HepG2 (cell line): ENCODE measurements around the gene PCDH12. TPM values are rescaled to one million over a fixed set of nuclear protein-coding genes. Genes with fewer than 3 reads are reported as not detected.
A peak's percentile ranks its signal among the peaks of the same experiment; 100 is the strongest.

Experiments
- ATRX ChIP-seq: sonication (generic); formaldehyde crosslinking; IDR thresholded peaks from 2 replicates; pipeline ENCODE4 v1.4.0; 2020; ENCODE audit warnings: missing genetic modification reagents, borderline replicate concordance
- DDIT3 ChIP-seq: sonication (generic); formaldehyde crosslinking; IDR thresholded peaks from 2 replicates; pipeline ENCODE4 v1.4.0; 2020; ENCODE audit warnings: mild to moderate bottlenecking, missing genetic modification reagents
- DMTF1 ChIP-seq: sonication (generic); formaldehyde crosslinking; IDR thresholded peaks from 2 replicates; pipeline ENCODE4 v1.4.0; 2020; ENCODE audit warnings: mild to moderate bottlenecking, missing genetic modification reagents
- DNMT1 ChIP-seq: sonication (generic); formaldehyde crosslinking; IDR thresholded peaks from 2 replicates; pipeline ENCODE4 v1.5.1; 2020; ENCODE audit warnings: mild to moderate bottlenecking, missing genetic modification reagents
- ESRRA ChIP-seq: sonication (generic); formaldehyde crosslinking; IDR thresholded peaks from 2 replicates; pipeline ENCODE4 v1.5.1; 2020; ENCODE audit warnings: mild to moderate bottlenecking, low read depth, missing genetic modification reagents
- HMG20A ChIP-seq: IDR thresholded peaks from 2 replicates; pipeline ENCODE4 v1.6.1; 2016; ENCODE audit warnings: borderline replicate concordance
- HNF4A ChIP-seq: sonication (generic); formaldehyde crosslinking; IDR thresholded peaks from 2 replicates; pipeline ENCODE4 v1.4.0; 2020; ENCODE audit warnings: missing genetic modification reagents
- IKZF1 ChIP-seq: fragments of 450-650 bp; IDR thresholded peaks from 2 replicates; pipeline ENCODE4 v1.7.1; 2016
- PCBP2 ChIP-seq: fragments of 200-400 bp; formaldehyde crosslinking; optimal IDR thresholded peaks from 2 replicates; pipeline ENCODE3; 2018; ENCODE audit warnings: low read length, low read depth; ENCODE audit not compliant: poor library complexity, severe bottlenecking
- PHB2 ChIP-seq: fragments of 450-650 bp; IDR thresholded peaks from 2 replicates; pipeline ENCODE4 v1.6.1; 2018; ENCODE audit not compliant: partially characterized antibody
- PHF5A ChIP-seq: IDR thresholded peaks from one replicate; pipeline ENCODE4 v1.6.1; 2018; ENCODE audit warnings: low read depth, missing genetic modification reagents; ENCODE audit not compliant: unreplicated experiment
- PPARG ChIP-seq: conservative IDR thresholded peaks from 2 replicates; pipeline ENCODE4 v1.6.1; 2016; ENCODE audit warnings: missing biosample characterization, missing genetic modification reagents
- SIX4 ChIP-seq: sonication (generic); formaldehyde crosslinking; IDR thresholded peaks from 2 replicates; pipeline ENCODE4 v1.4.0; 2020; ENCODE audit warnings: missing genetic modification reagents
- WIZ ChIP-seq: sonication (generic); formaldehyde crosslinking; IDR thresholded peaks from 2 replicates; pipeline ENCODE4 v1.5.1; 2020; ENCODE audit warnings: mild to moderate bottlenecking, missing genetic modification reagents
- ZNF30 ChIP-seq: sonication (generic); formaldehyde crosslinking; IDR thresholded peaks from 2 replicates; pipeline ENCODE4 v1.5.0; 2020; ENCODE audit warnings: mild to moderate bottlenecking, missing genetic modification reagents
- ZNF329 ChIP-seq: sonication (generic); formaldehyde crosslinking; IDR thresholded peaks from 2 replicates; pipeline ENCODE4 v1.9.0; 2021; ENCODE audit warnings: low read depth, mild to moderate bottlenecking, missing genetic modification reagents
- ZNF431 ChIP-seq: sonication (generic); formaldehyde crosslinking; IDR thresholded peaks from 2 replicates; pipeline ENCODE4 v1.9.0; 2022; ENCODE audit warnings: missing genetic modification reagents, low read depth, mild to moderate bottlenecking, borderline replicate concordance
- ZNF616 ChIP-seq: sonication (generic); formaldehyde crosslinking; IDR thresholded peaks from 2 replicates; pipeline ENCODE4 v1.5.0; 2020; ENCODE audit warnings: low read depth, mild to moderate bottlenecking, missing genetic modification reagents
- ZNF792 ChIP-seq: IDR thresholded peaks from 2 replicates; pipeline ENCODE4 v1.6.1; 2016
- polyA plus RNA-seq, 8 experiments: library from polyadenylated mRNA; depleted of rRNA in 3 of 8; stranded (reverse) in 7 of 8; unstranded in 1 of 8; fragments of >200 nt; fragmentation: Illumina TruSeq in 4 of 8; extraction: Trizol in 4 of 8; gene quantifications; 2 replicates each; pipeline versions ENCODE4 v1.2.1 to v1.2.3, GENCODE V29; 2011 to 2016; ENCODE audit warnings: low read depth in 4 of 8, missing spikeins in 1 of 8, mixed read lengths in 1 of 8; ENCODE audit not compliant: insufficient read depth in 1 of 8
- total RNA-seq, 5 experiments: library from RNA; depleted of rRNA; stranded (reverse); fragments of >200 nt; fragmentation: Illumina TruSeq; extraction: Trizol; gene quantifications; 2 replicates each; pipeline ENCODE4 v1.2.3, GENCODE V29; 2016; ENCODE audit warnings: low read depth in 1 of 5
- TF ChIP-seq, protein P1 (sequence below): sonication (generic); formaldehyde crosslinking; IDR thresholded peaks from 2 replicates; pipeline ENCODE4 v1.4.0; 2020; ENCODE audit warnings: low read depth, mild to moderate bottlenecking, missing genetic modification reagents
- TF ChIP-seq, protein P2 (sequence below): IDR thresholded peaks from 2 replicates; pipeline ENCODE4 v1.6.1; 2016; ENCODE audit warnings: low read depth, control low read depth
- TF ChIP-seq, protein P3 (sequence below): sonication (generic); formaldehyde crosslinking; IDR thresholded peaks from 2 replicates; pipeline ENCODE4 v1.4.0; 2020; ENCODE audit warnings: missing genetic modification reagents, borderline replicate concordance

Gene PCDH12
- total and polyA plus RNA-seq, 2 of the 13 experiments (the other 11 are each of a cell fraction or from before 2014, with no cell fraction given): not detected

DNA sequence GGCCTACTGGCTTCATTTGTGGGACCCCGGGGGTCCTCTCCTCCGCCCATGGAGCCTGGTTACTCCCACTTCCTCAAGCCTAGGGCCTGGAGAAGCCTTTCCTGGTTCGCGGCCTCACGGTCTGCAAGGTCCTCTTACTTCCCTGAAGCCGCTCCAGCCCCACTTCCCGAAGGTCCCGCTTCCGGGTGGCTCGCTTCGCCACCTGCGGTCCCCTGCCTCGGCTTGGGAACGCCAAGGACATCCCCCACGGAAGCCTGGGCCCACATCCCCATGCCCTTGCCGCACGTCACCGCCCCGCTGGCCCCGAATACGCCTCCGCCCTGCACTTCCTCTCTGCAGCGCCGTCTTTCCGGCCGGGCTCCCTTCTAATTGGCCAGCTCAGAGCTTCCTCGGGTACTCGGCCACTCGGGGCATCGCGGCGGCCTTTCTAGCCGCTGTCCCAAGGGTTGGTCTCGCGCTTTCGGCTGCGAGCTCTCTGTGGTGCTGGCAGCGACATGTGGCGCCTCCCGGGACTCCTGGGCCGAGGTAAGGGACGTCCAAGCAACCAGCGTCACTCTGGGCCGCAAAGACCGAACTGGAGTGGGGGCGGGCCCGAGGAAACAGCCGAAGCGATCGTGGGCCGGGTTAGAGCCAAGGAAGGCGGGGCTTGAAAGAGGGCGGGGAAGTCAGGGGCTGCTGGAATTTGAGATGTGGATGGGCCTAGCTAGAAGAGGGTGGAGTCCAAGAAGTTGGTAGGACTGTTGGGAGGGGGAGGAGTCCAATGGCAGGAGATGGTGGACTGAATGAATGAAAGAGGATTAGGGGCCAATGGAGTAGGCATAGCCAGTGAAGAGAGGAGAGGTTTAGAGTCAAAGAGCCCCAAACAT is 34.3 kb downstream of the PCDH12 start, which contains the start of gene DELE1 (continued):
- TF ChIP-seq PHF5A (CRISPR knock-in tag) (no peak), ZNF616 (CRISPR knock-in tag) (no peak), DMTF1 (CRISPR knock-in tag) (no peak), DDIT3 (CRISPR knock-in tag) (no peak), ESRRA (CRISPR knock-in tag) (peak; percentile 83), HMG20A (CRISPR knock-in tag) (no peak), DNMT1 (CRISPR knock-in tag) (no peak), PHB2 (no peak), ZNF329 (CRISPR knock-in tag) (peak; percentile 79; the same call in 1 of the 2 replicates), SIX4 (CRISPR knock-in tag) (peak; percentile 15; the same call in 1 of the 2 replicates), ZNF792 (no peak), ZNF431 (CRISPR knock-in tag) (no peak; the same call in 1 of the 2 replicates), PPARG (CRISPR knock-in tag) (no peak), ATRX (CRISPR knock-in tag) (no peak), WIZ (no peak), ZNF30 (CRISPR knock-in tag) (no peak), IKZF1 (no peak), HNF4A (no peak; the same call in 1 of the 2 replicates), PCBP2 (no peak)
- TF ChIP-seq, protein P1, sequence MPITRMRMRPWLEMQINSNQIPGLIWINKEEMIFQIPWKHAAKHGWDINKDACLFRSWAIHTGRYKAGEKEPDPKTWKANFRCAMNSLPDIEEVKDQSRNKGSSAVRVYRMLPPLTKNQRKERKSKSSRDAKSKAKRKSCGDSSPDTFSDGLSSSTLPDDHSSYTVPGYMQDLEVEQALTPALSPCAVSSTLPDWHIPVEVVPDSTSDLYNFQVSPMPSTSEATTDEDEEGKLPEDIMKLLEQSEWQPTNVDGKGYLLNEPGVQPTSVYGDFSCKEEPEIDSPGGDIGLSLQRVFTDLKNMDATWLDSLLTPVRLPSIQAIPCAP: no peak; the same call in 1 of the 2 replicates
- TF ChIP-seq, protein P2, sequence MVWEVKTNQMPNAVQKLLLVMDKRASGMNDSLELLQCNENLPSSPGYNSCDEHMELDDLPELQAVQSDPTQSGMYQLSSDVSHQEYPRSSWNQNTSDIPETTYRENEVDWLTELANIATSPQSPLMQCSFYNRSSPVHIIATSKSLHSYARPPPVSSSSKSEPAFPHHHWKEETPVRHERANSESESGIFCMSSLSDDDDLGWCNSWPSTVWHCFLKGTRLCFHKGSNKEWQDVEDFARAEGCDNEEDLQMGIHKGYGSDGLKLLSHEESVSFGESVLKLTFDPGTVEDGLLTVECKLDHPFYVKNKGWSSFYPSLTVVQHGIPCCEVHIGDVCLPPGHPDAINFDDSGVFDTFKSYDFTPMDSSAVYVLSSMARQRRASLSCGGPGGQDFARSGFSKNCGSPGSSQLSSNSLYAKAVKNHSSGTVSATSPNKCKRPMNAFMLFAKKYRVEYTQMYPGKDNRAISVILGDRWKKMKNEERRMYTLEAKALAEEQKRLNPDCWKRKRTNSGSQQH (CRISPR knock-in tag): peak; percentile 92
- TF ChIP-seq, protein P3, sequence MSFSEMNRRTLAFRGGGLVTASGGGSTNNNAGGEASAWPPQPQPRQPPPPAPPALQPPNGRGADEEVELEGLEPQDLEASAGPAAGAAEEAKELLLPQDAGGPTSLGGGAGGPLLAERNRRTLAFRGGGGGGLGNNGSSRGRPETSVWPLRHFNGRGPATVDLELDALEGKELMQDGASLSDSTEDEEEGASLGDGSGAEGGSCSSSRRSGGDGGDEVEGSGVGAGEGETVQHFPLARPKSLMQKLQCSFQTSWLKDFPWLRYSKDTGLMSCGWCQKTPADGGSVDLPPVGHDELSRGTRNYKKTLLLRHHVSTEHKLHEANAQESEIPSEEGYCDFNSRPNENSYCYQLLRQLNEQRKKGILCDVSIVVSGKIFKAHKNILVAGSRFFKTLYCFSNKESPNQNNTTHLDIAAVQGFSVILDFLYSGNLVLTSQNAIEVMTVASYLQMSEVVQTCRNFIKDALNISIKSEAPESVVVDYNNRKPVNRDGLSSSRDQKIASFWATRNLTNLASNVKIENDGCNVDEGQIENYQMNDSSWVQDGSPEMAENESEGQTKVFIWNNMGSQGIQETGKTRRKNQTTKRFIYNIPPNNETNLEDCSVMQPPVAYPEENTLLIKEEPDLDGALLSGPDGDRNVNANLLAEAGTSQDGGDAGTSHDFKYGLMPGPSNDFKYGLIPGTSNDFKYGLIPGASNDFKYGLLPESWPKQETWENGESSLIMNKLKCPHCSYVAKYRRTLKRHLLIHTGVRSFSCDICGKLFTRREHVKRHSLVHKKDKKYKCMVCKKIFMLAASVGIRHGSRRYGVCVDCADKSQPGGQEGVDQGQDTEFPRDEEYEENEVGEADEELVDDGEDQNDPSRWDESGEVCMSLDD (CRISPR knock-in tag): no peak
